Ascending aorta (tissue), 2 donors: ENCODE data around the gene PPP4C. TPM values are rescaled to one million over a fixed set of nuclear protein-coding genes. Genes with fewer than 3 reads are reported as not detected.

Source experiments
- DNase-seq, 2 donors: peaks; one replicate each; pipeline ENCODE4 v3.0.0-alpha.2; 2019; ENCODE audit warnings: low spot score in 2 of 2
- H3K27ac ChIP-seq, 2 donors: fragments of 200-600 bp; sonication (generic); one replicate each; pipeline ENCODE4 v1.5.1; 2016 to 2017; ENCODE audit warnings: mild to moderate bottlenecking in 1 of 2
- H3K27me3 ChIP-seq: fragments of 200-600 bp; sonication (generic); one replicate; pipeline ENCODE4 v1.5.1; 2017
- H3K36me3 ChIP-seq, 2 donors: fragments of 200-600 bp; sonication (generic); one replicate each; pipeline ENCODE4 v1.5.1; 2016
- H3K4me1 ChIP-seq, 2 donors: fragments of 200-600 bp; sonication (generic); one replicate each; pipeline ENCODE4 v1.5.1; 2016 to 2017; ENCODE audit warnings: mild to moderate bottlenecking in 1 of 2
- H3K4me3 ChIP-seq, 2 donors: fragments of 200-600 bp; sonication (generic); one replicate each; pipeline ENCODE4 v1.5.1; 2016 to 2017; ENCODE audit warnings: mild to moderate bottlenecking in 1 of 2
- H3K9me3 ChIP-seq, 2 donors: fragments of 200-600 bp; sonication (generic); one replicate each; pipeline ENCODE4 v1.5.1; 2016
- CTCF ChIP-seq, 3 experiments: fragments of 200-600 bp in 2 of 3; fragments of 450-650 bp in 1 of 3; sonication (generic) in 2 of 3; IDR thresholded peaks; one replicate each; pipeline ENCODE4 v1.5.1; 2016 to 2019; ENCODE audit warnings: antibody characterized with exemption in 3 of 3, mild to moderate bottlenecking in 1 of 3, moderate library complexity in 1 of 3
- intact Hi-C: fragments of 100-400 bp; cut with DNase I; formaldehyde crosslinking; loops from one replicate; pipeline ENCODE4 v1.15.1; 2023
- total RNA-seq: library from RNA; depleted of rRNA; stranded (reverse); fragments of >200 nt; gene quantifications from one replicate; pipeline ENCODE4 v1.1.0, GENCODE V29; 2016

The PPP4C gene
- total RNA-seq, 1 donor from 2014 or later = 50.7 TPM

DNA sequence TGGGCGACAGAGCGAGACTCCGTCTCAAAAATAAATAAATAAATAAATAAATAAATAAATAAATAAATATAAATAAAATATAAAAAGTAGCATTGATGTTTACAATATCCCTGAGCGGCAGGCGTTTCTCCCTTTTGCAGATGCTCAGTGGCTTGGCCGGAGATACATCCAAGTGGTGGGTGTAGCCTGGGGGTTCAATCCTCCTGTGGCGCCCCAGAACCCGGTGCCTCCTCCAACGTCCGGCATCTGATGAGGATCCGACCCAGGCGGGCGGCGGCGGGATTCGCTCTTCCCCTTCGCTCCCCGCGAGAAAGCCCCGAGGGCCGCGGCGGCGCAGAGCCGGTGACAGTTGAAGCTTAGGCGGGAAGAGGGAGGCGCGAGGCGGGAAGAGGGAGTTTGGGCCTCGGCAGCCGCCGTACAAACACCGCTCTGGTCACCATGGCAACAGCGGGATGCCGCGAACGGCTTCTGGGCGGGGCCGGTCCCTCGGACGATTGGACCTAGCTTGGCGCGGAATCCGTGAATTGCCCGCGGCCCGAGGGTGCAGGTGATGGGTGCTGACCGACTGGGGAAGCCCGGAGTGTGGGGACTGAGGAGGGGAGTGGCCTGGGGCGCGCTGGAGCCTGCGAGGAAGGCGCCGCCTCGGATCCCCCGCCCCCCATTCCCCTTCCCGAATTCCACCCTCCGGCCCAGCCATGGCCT lies 23.0 kb upstream of the PPP4C start:
- H3K27me3 ChIP-seq = no peaks in the 10 kb centered on the region
- H3K4me1 ChIP-seq = peaks cover 0 to 12% of the 10 kb centered on the region in 2 donors
- no peaks in the 10 kb centered on the region for H3K9me3 ChIP-seq
- peak in 1 of 2 donors; percentile 94 for DNase-seq
- no peaks in the 10 kb centered on the region for H3K36me3 ChIP-seq
- H3K27ac ChIP-seq = peak overlapping the region; percentile 41 to 59
- H3K4me3 ChIP-seq = peak overlapping the region; percentile 79 to 88
- no peak for TF ChIP-seq CTCF (IDR thresholded peaks at IDR 0.05)
- intact Hi-C loops = loop anchor here (1.0 to 5.0 kb wide), 4 partner anchors 12 to 69 kb away; partner anchors contain the start of genes ALDOA, HIRIP3, INO80E and MAPK3

DNA sequence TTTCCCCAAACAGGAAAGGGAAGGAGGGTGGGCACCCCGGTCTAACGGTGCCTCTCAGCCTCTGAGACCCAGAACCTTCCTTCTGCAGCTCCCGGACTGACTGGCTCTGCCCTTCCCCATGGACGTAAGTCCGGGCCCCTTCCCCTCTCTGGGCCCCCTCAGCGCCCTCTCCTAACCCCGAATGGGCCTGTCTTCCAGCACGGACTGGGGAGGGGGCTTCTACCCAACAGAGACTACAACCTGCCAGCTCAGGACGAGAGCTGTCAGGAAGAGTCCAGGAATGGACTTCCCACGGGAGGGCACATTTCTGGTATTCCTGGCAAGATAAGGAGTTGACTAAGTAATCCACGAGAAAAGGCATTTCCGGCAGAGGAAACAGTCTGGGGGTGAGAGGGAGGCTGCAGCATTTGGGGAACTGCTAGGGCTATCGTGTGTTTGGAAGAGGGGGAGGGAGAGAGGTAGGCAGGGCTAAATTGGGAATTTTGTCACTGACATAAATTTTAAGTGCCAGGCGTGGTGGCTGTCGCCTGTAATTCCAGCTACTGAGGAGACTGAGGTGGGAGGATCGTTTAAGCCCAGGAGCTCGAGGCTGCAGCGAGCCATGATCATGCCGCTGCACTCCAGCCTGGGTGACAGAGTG lies 22.3 kb upstream of the PPP4C start:
- H3K9me3 ChIP-seq = no peaks in the 10 kb centered on the region
- peak overlapping the region; percentile 41 to 59 for H3K27ac ChIP-seq
- TF ChIP-seq CTCF (IDR thresholded peaks at IDR 0.05) = no peak
- no peaks in the 10 kb centered on the region for H3K27me3 ChIP-seq
- peak overlapping the region; percentile 79 to 88 for H3K4me3 ChIP-seq
- DNase-seq = no peak
- no peaks in the 10 kb centered on the region for H3K36me3 ChIP-seq
- intact Hi-C loops = loop anchor here (1.0 to 5.0 kb wide), 4 partner anchors 12 to 69 kb away; partner anchors contain the start of genes ALDOA, HIRIP3, INO80E and MAPK3
- H3K4me1 ChIP-seq = peaks cover 0 to 12% of the 10 kb centered on the region in 2 donors

DNA sequence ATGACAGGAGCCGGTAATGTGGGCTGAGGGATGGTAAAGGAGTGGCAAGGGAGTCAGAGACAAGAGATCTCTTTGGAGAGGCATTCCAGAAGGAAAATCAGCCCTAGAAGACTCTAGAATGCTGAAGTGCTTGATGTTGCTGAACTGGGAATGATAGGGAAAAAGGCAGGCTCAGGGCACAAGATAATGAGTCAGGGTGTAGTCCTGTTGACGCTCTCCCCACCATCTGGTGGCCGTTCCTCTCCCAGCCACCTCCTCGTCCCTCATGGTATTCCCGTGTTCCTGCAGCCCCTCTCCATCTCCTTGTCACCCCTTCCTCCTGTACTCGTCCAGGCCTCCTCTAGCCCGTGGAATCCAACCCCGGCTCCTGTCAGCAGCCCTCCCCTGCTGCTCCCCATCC lies 21.3 kb upstream of the PPP4C start:
- Histone ChIP-seq H3K4me3 (peak overlapping the region in 1 of 2 donors; percentile 79), H3K9me3 (no peaks in the 10 kb centered on the region), H3K4me1 (peaks cover 0 to 12% of the 10 kb centered on the region in 2 donors), H3K27ac (no peak overlapping the region), H3K27me3 (no peaks in the 10 kb centered on the region), H3K36me3 (no peaks in the 10 kb centered on the region)
- no peak for TF ChIP-seq CTCF (IDR thresholded peaks at IDR 0.05)
- intact Hi-C loops = loop anchor here (5.0 kb wide), 3 partner anchors 38 to 68 kb away; partner anchors contain the start of genes HIRIP3, INO80E, MAPK3 and TBX6
- DNase-seq = no peak

DNA sequence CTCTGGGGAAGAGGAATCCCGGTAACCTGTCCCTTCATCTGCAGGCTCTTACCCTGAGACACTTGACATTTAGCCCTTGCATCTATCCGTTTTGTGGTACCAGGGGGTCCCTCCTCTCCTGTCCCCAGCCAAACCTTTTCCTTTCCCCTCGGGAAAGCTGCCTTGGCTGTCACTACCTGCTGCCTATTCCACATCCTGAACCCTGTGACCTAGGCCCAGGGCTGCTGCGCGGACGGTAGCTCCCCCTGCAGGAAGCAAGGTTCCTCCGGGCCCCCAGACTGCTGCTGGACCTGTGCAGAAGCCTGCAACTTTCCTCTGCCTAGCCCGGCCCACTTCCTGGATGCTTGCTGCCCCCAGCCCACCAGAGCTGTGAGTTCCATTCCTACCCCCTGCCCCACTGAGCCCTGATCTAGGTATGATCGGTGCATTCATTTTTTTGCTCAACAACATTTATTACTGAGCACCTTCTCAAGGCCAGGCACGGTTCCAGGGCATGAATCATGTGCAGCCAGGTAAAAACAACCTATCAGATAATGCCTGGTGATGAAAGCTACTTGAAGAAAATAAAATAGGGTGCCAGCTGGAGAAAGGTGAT lies 20.7 kb upstream of the PPP4C start:
- Histone ChIP-seq H3K27me3 (no peaks in the 10 kb centered on the region), H3K27ac (no peak overlapping the region), H3K4me1 (peaks cover 0 to 12% of the 10 kb centered on the region in 2 donors), H3K36me3 (no peaks in the 10 kb centered on the region), H3K9me3 (no peaks in the 10 kb centered on the region), H3K4me3 (no peak overlapping the region)
- TF ChIP-seq CTCF (IDR thresholded peaks at IDR 0.05) = peak in 2 of 3 experiments; percentile 7 to 8
- no peak for DNase-seq
- intact Hi-C loops = loop anchor here (5.0 kb wide), 3 partner anchors 37 to 67 kb away; partner anchors contain the start of genes HIRIP3, INO80E, MAPK3 and TBX6

DNA sequence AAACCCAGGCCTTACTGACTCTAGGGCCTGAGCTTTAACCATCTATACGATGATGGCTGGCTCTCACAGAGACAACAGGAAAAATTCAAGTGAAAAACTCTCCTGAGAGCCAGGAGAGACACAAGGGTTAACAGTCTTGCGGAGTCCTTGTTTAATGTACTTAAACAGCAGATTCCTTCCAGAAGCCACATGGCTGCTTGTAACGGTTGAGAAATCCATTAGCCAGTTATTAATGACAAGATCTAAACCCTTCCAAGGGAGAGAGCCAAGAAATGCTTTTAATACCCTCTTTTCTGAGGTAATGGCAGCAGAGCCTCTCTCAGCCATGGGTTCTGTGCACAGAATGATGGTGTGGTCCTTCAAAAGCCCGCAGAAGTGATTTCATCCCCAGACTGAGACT lies 15.4 kb upstream of the PPP4C start:
- Histone ChIP-seq H3K36me3 (no peaks in the 10 kb centered on the region), H3K27ac (no peak overlapping the region), H3K27me3 (no peaks in the 10 kb centered on the region), H3K4me1 (peaks cover 4 to 13% of the 10 kb centered on the region in 2 donors), H3K4me3 (no peak overlapping the region), H3K9me3 (no peaks in the 10 kb centered on the region)
- intact Hi-C loops = loop anchor here (10.0 kb wide), 1 partner anchor 594 kb away; the partner anchor contains the start of genes FBRS and PRR14
- no peak for TF ChIP-seq CTCF (IDR thresholded peaks at IDR 0.05)
- no peak for DNase-seq
